Ovary (tissue), 3 donors: ENCODE measurements around the gene AKAP9.

Experiments used
- POLR2A ChIP-seq: fragments of 450-650 bp; IDR thresholded peaks from one replicate; pipeline ENCODE4 v1.6.1; 2017; ENCODE audit warnings: antibody characterized with exemption, mild to moderate bottlenecking, moderate library complexity
- TF ChIP-seq, protein P1 (sequence below), 3 donors: fragments of 450-650 bp in 2 of 3; fragments of 200-600 bp in 1 of 3; IDR thresholded peaks; one replicate each; pipeline versions ENCODE4 v1.5.1 to v1.8.0; 2016 to 2022; ENCODE audit warnings: antibody characterized with exemption in 3 of 3, mild to moderate bottlenecking in 1 of 3
- donor health status: DM: no; HTN: no; CAD: no.

DNA sequence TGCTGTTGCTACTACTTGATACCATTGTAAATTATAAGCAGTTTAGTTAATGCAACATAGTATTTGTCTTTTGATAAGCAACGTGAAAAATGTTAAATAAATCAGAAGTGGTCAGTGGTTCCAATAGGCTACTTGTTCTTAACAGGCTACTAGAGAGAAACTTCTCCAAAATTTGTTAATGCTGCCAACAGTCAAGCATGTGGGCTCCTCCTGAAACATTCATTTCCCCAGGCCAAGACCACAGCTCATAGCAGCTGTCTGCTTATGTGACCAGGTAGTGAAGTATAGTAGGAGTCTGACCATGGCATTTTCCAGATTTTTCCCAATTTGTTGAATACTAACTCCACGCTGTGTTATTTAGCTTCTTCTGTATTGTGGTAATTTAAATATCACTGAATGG lies 112.7 kb downstream of the AKAP9 start:
- no peak for TF ChIP-seq POLR2A
- TF ChIP-seq, protein P1, sequence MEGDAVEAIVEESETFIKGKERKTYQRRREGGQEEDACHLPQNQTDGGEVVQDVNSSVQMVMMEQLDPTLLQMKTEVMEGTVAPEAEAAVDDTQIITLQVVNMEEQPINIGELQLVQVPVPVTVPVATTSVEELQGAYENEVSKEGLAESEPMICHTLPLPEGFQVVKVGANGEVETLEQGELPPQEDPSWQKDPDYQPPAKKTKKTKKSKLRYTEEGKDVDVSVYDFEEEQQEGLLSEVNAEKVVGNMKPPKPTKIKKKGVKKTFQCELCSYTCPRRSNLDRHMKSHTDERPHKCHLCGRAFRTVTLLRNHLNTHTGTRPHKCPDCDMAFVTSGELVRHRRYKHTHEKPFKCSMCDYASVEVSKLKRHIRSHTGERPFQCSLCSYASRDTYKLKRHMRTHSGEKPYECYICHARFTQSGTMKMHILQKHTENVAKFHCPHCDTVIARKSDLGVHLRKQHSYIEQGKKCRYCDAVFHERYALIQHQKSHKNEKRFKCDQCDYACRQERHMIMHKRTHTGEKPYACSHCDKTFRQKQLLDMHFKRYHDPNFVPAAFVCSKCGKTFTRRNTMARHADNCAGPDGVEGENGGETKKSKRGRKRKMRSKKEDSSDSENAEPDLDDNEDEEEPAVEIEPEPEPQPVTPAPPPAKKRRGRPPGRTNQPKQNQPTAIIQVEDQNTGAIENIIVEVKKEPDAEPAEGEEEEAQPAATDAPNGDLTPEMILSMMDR (IDR thresholded peaks at IDR 0.05) = no peak
